Brain microvascular endothelial cell (primary cell): ENCODE results near the gene SCUBE1.

Source experiments
- DNase-seq: peaks from one replicate; pipeline ENCODE4 v3.0.0-alpha.2; 2020
- H3K27ac ChIP-seq: fragments of 250-450 bp; sonication (Bioruptor Pico); 2 replicates; pipeline ENCODE4 v1.5.1; 2020; ENCODE audit warnings: mild to moderate bottlenecking, moderate library complexity
- H3K27me3 ChIP-seq: fragments of 250-450 bp; sonication (Bioruptor Pico); replicated peaks from 2 replicates; pipeline ENCODE4 v1.5.1; 2020; ENCODE audit warnings: mild to moderate bottlenecking
- H3K36me3 ChIP-seq: fragments of 250-450 bp; sonication (Bioruptor Pico); replicated peaks from 2 replicates; pipeline ENCODE4 v1.5.1; 2020; ENCODE audit warnings: mild to moderate bottlenecking
- H3K4me3 ChIP-seq: 2 replicates; pipeline ENCODE4 v1.5.1; 2011; ENCODE audit warnings: low read depth, mild to moderate bottlenecking, control low read depth, low read length, moderate library complexity
- CTCF ChIP-seq: IDR thresholded peaks from 2 replicates; pipeline ENCODE4 v1.5.1; 2011; ENCODE audit warnings: low read depth, mild to moderate bottlenecking, moderate library complexity, low read length, control low read depth, inconsistent platforms; ENCODE audit errors: missing control alignments
- in situ Hi-C: cut with HindIII; loops from 2 replicates; pipeline ENCODE4 v1.10.0; 2017; ENCODE audit warnings: low sequenced_read_pairs, low pct_ligation_motif_present

The SCUBE1 gene

GRCh38 chr22:43277987-43278601, 65.1 kb downstream of the SCUBE1 start:
- DNase-seq, result no peak
- no peak for TF ChIP-seq CTCF
- no peaks in the 10 kb centered on the region for H3K36me3 ChIP-seq
- H3K27me3 ChIP-seq, result no peaks in the 10 kb centered on the region
- H3K4me3 ChIP-seq, result no peak overlapping the region
- in situ Hi-C loops, result no loop called here
- no peak overlapping the region for H3K27ac ChIP-seq

- TF ChIP-seq CTCF, result no peak
Observed at GRCh38 chr22:43277091-43277490, 66.1 kb downstream of the SCUBE1 start.

GRCh38 chr22:43276321-43276720, 66.9 kb downstream of the SCUBE1 start:
- DNase-seq, result no peak
- H3K36me3 ChIP-seq, result no peaks in the 10 kb centered on the region
- TF ChIP-seq CTCF, result no peak
- no peak overlapping the region for H3K27ac ChIP-seq
- in situ Hi-C loops, result no loop called here
- peaks cover 2% of the 10 kb centered on the region for H3K27me3 ChIP-seq
- no peak overlapping the region for H3K4me3 ChIP-seq

More at GRCh38 chr22:43277091-43277490, 66.1 kb downstream of the SCUBE1 start:
- Histone ChIP-seq H3K27me3 (peaks cover under 1% of the 10 kb centered on the region), H3K36me3 (no peaks in the 10 kb centered on the region), H3K27ac (no peak overlapping the region), H3K4me3 (no peak overlapping the region)
- no peak for DNase-seq
- in situ Hi-C loops, result no loop called here

- no peaks in the 10 kb centered on the region for H3K36me3 ChIP-seq
- H3K27me3 ChIP-seq, result peaks cover 2% of the 10 kb centered on the region
- peak; percentile 37 for DNase-seq
- TF ChIP-seq CTCF, result no peak
- in situ Hi-C loops, result no loop called here
- H3K4me3 ChIP-seq, result no peak overlapping the region
- no peak overlapping the region for H3K27ac ChIP-seq
Observed at GRCh38 chr22:43275545-43276317, 67.4 kb downstream of the SCUBE1 start.

- TF ChIP-seq CTCF, result no peak
- in situ Hi-C loops, result no loop called here
- no peak overlapping the region for H3K27ac ChIP-seq
- no peak overlapping the region for H3K4me3 ChIP-seq
- H3K27me3 ChIP-seq, result peaks cover 4% of the 10 kb centered on the region
- DNase-seq, result no peak
- H3K36me3 ChIP-seq, result no peaks in the 10 kb centered on the region
Observed at GRCh38 chr22:43274595-43275240, 68.5 kb downstream of the SCUBE1 start.
